ENCODE measurements around the gene S100A8. TPM values are rescaled to one million over a fixed set of nuclear protein-coding genes. Genes with fewer than 3 reads are reported as not detected.

The S100A8 gene
- total RNA-seq, 3 donors from 2014 or later (not counting 1 experiment from before 2014, with no cell fraction given) = 1.8 to 220 (median 75.8) TPM

- ATAC-seq (no peak), DNase-seq (no peak)
- Mint-ChIP-seq H3K4me1 (no peaks in the 10 kb centered on the region), H3K9me3 (no peaks in the 10 kb centered on the region), H3K27me3 (ENCODE audit: low read depth in 2 of 2) (peaks cover 14% of the 10 kb centered on the region in 2 donors), H3K4me3 (no peak overlapping the region), H3K36me3 (no peaks in the 10 kb centered on the region), H3K27ac (no peak overlapping the region)
- Histone ChIP-seq H3K9me3 (ENCODE audit: control insufficient read depth, insufficient read depth, low read length) (no peaks in the 10 kb centered on the region), H3K27ac (ENCODE audit: low read length) (no peak overlapping the region), H3K36me3 (ENCODE audit: control insufficient read depth, insufficient read depth, low read length) (no peaks in the 10 kb centered on the region), H3K27me3 (ENCODE audit: control insufficient read depth, insufficient read depth, low read length) (no peaks in the 10 kb centered on the region), H3K4me1 (ENCODE audit: control insufficient read depth, insufficient read depth, low read length) (no peaks in the 10 kb centered on the region), H3K4me3 (ENCODE audit: low read length) (no peak overlapping the region)
- no peak for TF ChIP-seq CTCF (IDR thresholded peaks at IDR 0.05)
- 85% methylated on average over 11 of the region's 11 CpGs for WGBS (ENCODE audit: insufficient coverage)
- intact Hi-C loops (cut with micrococcal nuclease) = no loop called here
Observed at GRCh38 chr1:153434746-153435455, 44.0 kb upstream of the S100A8 start.

- peaks cover 9 to 16% of the 10 kb centered on the region in 2 donors for H3K27me3 Mint-ChIP-seq (ENCODE audit: low read depth in 2 of 2)
- no peaks in the 10 kb centered on the region for H3K4me1 Mint-ChIP-seq
- WGBS (ENCODE audit: insufficient coverage) = 79% methylated on average over 9 of the region's 9 CpGs
Observed at GRCh38 chr1:153432874-153433681, 42.2 kb upstream of the S100A8 start.

GRCh38 chr1:153431928-153432327 is 41.1 kb upstream of the S100A8 start:
- no peak overlapping the region for H3K27ac ChIP-seq (ENCODE audit: low read length)
- no peak for DNase-seq
- H3K27me3 Mint-ChIP-seq (ENCODE audit: low read depth in 2 of 2) = peaks cover 0 to 12% of the 10 kb centered on the region in 2 donors
- 75% methylated on average over 4 of the region's 4 CpGs for WGBS (ENCODE audit: insufficient coverage)
- H3K4me3 ChIP-seq (ENCODE audit: low read length) = no peak overlapping the region
- no peaks in the 10 kb centered on the region for H3K4me1 Mint-ChIP-seq
- H3K36me3 ChIP-seq (ENCODE audit: control insufficient read depth, insufficient read depth, low read length) = no peaks in the 10 kb centered on the region
- intact Hi-C loops (cut with micrococcal nuclease) = no loop called here
- H3K9me3 Mint-ChIP-seq = no peaks in the 10 kb centered on the region
- no peak overlapping the region for H3K4me3 Mint-ChIP-seq
- no peak overlapping the region for H3K27ac Mint-ChIP-seq
- no peak for TF ChIP-seq CTCF (IDR thresholded peaks at IDR 0.05)
- H3K4me1 ChIP-seq (ENCODE audit: control insufficient read depth, insufficient read depth, low read length) = no peaks in the 10 kb centered on the region
- H3K36me3 Mint-ChIP-seq = no peaks in the 10 kb centered on the region
- ATAC-seq = no peak
- no peaks in the 10 kb centered on the region for H3K27me3 ChIP-seq (ENCODE audit: control insufficient read depth, insufficient read depth, low read length)
- H3K9me3 ChIP-seq (ENCODE audit: control insufficient read depth, insufficient read depth, low read length) = no peaks in the 10 kb centered on the region

More at GRCh38 chr1:153432874-153433681, 42.2 kb upstream of the S100A8 start:
- Mint-ChIP-seq H3K9me3 (no peaks in the 10 kb centered on the region), H3K4me3 (no peak overlapping the region), H3K36me3 (no peaks in the 10 kb centered on the region), H3K27ac (no peak overlapping the region)
- TF ChIP-seq CTCF (IDR thresholded peaks at IDR 0.05) = no peak
- Histone ChIP-seq H3K9me3 (ENCODE audit: control insufficient read depth, insufficient read depth, low read length) (no peaks in the 10 kb centered on the region), H3K27me3 (ENCODE audit: control insufficient read depth, insufficient read depth, low read length) (no peaks in the 10 kb centered on the region), H3K36me3 (ENCODE audit: control insufficient read depth, insufficient read depth, low read length) (no peaks in the 10 kb centered on the region), H3K27ac (ENCODE audit: low read length) (no peak overlapping the region), H3K4me3 (ENCODE audit: low read length) (no peak overlapping the region), H3K4me1 (ENCODE audit: control insufficient read depth, insufficient read depth, low read length) (no peaks in the 10 kb centered on the region)
- DNase-seq (no peak), ATAC-seq (no peak)
- intact Hi-C loops (cut with micrococcal nuclease) = no loop called here
